ENCODE measurements around the gene NLE1.
"Not testable (repeated sequence)": the region's sequence is repeated elsewhere in the genome, so short reads cannot be mapped to it uniquely, and the experiment has no call there.

The NLE1 gene

DNA sequence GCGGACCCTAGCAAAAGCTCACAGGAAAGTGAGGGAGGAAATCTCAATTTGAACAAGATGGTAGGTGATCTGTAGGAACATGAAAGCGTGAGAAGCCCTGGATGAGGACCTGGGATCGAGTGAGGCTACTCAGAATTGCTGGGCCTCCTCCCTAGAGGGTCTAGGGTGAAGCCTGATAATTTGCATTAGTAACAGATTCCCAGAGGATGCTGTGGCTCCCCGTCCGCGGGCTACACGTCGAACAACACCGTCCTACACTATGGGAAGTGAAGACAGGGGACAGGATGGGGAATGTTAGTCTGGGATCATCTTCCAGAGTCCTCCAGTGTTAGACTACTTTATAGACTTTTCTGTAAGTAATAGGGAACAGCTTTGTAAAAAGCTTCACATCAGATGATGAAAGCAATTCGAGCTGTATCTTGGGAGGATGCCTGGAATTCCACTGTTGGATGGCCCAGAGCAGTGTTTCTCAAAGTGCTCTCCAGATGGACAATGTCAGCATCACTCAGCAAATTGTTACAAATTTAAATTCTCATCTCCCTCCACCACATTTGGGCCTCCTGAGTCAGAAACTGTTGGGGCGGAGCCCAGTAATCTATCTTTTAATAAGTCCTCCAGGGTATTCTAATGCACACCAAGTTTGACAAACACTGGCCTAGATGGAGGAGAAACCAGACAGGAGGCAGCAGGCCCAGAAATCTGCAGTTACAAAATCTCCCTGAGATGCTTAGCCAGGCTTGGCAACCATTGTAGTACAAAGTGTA, 14.2 kb downstream of the NLE1 start:
- no peak for DNase-seq

DNA sequence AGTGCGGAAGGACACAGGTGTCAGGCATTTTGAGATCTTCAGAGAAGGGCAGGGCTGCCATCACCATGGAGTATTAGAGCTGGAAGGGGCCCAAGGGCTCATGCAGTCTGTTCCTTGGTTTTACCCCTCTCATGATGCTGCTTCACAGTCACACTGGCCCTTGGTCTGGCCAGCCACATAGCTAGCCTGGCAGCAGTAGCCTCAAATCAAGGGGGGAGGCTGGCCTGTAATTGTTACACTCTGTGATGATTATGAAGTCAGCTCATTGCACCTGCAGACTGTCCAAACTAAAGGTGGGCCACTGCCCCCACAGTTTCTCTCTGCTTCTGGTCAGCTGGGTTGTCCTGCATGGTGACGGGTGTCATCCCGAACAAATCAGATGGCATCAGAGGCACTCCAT, 20.8 kb downstream of the NLE1 start, which contains the start of gene FNDC8:
Gene FNDC8, plus strand, starts transcription at position 301 of the 400 bp plus-strand sequence. Its CDS starts 79 bp downstream, at position 380.
- DNase-seq: no peak

DNA sequence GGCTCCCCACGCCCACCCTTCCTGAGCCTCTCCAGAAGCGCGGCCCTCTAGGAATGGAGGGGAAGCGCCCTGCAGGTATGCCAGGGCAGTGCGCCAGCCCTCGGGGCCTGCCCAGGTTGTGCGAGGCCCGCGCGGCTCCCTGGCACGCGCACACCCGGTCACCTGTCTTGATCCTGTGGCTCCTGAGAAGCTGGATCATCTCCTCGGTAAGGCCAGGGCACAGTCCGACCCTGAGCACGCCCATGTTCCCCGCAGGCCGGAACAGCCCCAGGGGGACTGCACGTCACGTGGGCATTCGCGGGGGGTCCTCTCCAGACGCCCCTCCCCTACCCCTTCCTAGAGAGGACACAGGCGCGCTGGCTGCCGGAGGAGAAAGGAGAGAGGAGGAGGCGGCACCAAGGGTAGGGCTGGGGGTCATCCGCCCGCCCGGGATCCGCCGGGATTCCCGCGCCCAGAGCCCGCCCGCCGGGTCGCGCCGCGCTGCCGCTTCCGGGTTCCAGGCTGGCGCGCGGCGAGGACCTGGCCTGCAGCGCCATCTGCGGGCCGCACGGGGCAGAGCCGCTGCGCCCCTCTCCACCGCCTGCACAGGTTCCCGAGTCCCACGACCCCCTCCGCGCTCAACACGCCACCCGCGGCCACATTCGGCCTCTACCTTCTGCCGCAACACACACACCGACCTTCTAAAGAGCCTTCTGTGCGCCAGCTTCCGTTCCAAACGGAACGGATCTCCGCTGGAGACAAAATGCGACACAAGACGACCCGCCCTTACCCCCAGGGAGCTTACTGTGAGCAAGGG, 22.5 kb downstream of the NLE1 start, which contains the start of gene RAD51D:
Gene RAD51D, minus strand, starts transcription at position 491 of the 796 bp plus-strand sequence. Its CDS starts 247 bp downstream, at position 244.
- peak; percentile 81 to 93 (median 90) for DNase-seq

DNA sequence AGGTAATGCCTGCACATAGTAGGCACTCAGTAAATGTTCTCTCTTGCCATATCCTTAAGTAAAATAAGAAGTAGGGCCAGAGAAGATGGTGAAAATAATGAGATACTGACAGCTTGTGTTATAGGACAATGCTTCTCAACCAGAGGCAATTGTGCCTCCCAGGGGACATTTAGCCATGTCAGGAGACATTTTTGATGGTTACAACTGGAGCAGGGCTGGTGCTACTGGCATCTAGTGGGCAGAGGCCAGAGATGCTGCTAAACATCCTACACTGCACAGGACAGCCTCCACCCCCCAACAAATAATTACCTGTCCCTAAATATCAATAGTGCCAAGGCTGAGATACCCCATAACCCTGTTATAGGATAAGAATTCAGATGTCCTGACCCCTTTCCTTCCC, 24.1 kb downstream of the NLE1 start:
- peak; percentile 46 to 62 (median 48) for DNase-seq

DNA sequence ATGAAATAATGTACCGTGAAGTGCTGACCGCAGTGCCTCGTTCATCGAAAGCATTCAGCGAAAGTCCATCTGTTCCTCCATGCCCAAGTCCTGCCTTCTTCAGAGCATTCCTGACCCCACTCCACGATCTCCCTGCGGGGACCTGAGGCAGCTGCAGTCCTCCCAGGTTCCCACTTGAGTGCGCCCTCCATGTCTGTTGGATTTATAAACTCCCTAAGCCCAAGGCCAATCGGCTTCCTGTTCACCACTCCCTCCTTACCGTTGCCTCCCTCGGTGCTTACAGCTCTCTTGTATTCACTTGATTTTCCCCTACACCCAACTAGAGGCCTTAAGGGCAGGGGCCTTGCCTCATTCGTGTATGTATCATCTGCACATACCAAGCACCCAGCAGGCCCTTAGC, 25.3 kb downstream of the NLE1 start:
- DNase-seq: no peak

DNA sequence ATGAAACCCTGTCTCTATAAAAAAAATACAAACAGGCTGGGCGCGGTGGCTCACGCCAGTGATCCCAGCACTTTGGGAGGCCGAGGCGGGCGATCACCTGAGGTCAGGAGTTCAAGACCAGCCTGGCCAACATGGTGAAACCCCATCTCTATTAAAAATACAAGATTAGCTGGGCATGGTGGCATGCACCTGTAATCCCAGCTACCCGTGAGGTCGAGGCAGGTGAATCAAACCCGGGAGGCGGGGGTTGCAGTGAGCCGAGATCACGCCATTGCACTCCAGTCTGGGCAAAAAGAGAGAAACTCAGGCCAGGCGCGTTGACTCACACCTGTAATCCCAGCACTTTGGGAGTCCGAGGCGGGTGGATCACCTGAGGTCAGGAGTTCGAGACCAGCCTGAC, 31.3 kb downstream of the NLE1 start:
- not testable (repeated sequence) for DNase-seq

DNA sequence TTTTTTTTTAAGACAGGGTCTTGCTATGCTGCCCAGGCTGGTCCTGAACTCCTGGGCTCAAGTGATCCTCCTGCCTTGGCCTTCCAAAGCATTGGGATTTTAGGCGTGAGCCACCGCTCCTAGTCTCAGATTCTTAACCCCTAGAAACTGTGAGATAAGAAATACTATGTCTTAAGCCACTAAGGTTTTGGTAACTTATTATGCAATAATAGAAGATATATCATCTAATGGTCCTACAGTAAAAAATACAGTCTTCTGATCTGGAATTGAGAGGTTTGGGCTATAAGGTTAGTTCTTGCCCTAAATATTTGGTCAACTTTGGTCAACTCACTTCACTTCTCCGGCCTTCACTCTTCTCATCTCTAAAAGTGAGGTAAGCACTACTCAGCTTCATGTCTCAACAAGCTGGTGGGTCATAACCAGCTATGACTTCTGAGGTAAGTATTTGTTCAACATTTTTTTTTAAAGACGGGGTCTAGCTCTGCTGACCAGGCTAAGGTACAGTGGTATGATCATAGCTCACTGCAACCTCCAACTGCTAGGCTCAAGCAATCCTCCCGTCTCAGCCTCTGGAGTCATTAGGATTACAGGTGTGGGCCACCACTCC, 37.2 kb downstream of the NLE1 start:
- DNase-seq: no peak

DNA sequence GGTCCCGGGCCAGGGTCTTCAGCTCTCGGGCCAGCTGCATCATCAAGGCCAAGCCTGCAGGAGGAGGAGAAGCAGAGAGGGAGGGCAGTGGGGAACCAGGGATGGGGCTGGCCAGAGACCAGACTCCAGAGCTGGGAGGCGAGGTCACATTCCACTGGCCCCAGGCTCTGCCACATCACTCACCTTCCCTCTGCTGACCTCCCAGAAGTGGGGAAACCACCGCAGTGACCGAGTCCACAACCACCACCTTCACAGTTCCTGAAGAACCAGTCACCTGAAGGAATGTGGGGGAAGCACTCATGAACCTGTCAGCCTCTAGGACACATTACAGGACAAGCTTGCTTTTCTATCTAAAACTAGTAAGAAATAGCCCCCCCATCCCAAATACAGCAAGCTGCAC, 38.8 kb downstream of the NLE1 start:
- no peak for DNase-seq

DNA sequence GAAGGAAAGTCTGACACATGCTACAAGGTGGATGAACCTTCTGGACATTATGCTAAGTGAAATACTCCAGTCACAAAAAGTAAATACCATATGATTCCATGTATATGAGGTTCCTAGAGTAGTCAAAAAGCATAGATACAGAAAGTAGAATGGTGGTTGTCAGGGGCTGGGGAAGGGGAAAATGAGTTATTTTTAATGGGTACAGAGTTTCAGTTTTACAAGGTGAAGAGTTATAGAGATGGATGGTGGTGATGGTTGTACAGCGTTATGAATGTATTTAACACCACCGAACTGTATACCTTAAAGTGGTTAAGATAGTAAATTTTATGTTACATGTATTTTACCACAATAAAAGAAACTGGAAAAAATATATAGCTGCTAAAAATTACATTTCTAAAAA, 40.4 kb downstream of the NLE1 start:
- DNase-seq: no peak

DNA sequence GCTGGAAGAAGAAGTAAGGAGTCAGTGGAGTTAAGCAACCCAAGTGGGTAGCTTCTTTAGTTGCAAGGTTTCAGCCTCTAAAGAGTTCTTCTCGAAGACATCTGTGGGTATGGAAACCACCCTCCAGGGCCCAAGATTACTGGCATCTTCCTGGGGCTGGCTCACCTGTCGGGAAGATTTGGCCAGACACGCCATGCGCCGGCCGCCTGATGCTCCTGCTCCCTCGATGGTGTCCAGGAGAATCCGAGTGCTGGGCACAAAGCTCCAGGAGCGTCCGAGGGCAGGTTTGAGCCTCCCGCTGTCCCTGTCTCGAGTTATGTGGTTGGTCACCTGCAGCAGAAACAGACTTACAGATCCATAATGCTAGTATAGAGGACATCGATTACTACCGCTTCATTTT, 41.1 kb downstream of the NLE1 start:
- no peak for DNase-seq

DNA sequence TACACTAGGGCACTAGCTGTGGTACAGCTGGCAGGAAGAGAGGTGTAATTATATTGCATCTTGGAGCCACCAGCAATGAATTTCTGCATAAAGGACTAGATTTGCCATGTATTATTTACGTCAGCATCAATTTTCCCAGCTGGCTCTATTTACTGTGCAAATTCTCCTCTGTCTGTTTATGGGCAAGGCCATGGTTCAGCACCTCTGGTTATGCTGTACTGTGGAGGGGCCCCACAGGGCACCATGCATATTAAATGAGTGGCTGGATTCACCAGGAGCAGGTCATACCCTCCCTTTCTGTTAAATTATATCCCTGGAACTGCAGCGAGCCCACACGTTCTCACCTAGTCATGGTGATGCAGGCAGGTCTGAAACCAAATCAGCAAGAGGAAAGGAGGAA, 42.2 kb downstream of the NLE1 start:
- no peak for DNase-seq

DNA sequence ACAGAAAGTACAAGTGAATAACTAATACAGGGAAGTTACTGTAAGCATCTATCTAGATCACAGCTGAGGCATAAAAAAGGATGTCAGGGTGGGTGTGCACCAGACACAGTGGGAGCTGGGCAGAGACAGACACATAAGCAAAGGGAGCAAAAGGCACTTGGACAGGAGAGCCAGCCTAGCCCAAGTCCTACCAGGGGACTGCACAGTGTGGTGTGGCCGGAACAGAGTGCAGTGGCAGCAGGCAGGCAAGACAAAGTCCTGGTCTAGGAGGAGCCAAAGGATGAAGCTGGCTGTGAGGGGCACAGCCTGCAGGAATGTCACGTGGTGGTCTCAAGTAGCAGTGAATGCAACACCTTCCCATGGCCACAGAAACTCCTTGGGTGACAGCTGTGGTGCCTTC, 44.3 kb downstream of the NLE1 start:
- DNase-seq: no peak

DNA sequence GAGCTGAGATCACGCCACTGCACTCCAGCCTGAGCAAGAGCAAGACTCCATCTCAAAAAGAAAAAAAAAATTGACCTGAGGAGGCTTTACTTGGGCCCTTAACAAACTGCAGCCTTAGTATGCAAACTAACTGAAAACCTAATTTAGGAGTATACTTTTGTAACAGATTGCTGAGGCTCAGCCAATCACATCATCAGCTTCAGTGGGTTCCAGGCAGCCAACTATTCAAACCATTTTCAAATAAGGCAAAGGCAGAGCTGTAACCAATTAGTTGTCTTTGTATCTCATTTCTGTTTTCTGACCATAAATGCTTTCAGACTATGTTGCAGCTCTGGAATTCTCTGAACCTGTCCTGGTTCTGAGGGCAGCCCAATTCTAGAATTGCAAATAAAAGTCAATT, 46.4 kb downstream of the NLE1 start:
- DNase-seq: no peak

DNA sequence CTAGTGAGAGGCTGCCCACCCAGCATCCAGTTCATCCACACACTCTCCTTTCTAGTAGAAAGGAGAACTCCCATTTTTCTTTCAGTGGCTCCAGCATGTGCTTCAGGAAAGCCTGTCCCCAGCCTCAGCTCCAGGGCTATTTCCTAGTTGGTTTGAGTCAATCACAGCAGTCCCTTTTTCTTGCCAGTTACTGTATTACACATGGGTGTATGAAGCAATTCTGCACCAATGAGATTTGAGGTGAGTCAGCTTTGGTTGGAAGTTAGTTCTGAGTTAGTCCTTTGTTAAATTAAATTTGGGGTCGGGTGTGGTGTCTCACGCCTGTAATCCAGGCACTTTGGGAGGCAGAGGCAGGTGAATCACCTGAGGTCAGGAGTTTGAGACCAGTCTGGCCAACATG, 47.2 kb downstream of the NLE1 start:
- DNase-seq: peak; percentile 58 to 82 (median 73)

DNA sequence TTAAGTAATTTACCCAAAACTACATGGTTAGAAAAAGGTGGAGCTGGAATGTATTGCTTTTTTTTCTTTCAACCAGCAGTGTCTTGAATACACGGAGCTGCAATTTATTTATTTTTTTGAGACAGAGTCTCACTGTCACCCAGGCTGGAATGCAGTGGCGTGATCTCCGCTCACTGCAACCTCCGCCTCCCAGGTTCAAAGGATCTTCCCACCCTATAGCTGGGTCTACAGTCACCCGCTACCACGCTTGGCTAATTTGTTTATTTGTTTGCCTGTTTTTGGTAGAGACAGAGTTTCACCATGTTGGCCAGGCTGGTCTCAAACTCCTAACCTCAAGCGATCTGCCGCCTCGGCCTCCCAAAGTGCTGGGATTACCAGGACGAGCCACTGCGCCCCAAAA, 51.4 kb downstream of the NLE1 start:
- not testable (repeated sequence) for DNase-seq

DNA sequence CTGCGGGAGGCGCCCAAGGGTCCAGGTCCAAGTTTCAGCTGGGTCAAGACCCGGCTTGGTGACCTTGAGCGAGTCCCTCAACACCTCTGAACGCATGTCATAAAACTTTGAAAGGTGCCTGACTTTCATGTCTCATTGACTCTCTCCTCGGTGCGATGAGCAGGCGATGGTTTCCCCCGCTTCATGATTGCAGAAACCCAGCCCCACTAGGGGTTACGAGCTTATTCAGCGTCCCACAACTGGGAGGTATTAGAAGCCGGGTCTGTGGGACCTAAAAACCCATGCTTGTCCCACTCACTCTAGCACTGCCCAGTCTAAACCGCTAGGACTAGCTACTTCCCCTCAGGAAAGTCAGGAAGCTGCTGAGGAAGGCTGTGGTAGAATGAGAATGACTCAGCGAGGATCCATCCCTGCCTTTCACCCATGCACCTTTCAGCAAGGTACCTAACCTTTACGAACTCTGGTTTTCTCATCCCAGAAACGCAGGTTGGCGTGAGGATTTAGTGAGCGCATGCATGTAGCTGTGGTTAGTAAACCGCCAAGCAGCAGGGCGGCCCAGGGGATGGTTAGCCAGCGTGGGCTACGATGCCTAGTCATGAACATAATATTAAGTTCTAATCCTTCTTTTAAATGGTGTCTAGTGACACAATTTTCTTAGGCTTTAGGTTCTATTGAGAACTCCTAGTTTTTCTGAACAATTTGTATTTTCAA, 52.4 kb downstream of the NLE1 start:
- peak; percentile 73 to 78 (median 78) for DNase-seq

DNA sequence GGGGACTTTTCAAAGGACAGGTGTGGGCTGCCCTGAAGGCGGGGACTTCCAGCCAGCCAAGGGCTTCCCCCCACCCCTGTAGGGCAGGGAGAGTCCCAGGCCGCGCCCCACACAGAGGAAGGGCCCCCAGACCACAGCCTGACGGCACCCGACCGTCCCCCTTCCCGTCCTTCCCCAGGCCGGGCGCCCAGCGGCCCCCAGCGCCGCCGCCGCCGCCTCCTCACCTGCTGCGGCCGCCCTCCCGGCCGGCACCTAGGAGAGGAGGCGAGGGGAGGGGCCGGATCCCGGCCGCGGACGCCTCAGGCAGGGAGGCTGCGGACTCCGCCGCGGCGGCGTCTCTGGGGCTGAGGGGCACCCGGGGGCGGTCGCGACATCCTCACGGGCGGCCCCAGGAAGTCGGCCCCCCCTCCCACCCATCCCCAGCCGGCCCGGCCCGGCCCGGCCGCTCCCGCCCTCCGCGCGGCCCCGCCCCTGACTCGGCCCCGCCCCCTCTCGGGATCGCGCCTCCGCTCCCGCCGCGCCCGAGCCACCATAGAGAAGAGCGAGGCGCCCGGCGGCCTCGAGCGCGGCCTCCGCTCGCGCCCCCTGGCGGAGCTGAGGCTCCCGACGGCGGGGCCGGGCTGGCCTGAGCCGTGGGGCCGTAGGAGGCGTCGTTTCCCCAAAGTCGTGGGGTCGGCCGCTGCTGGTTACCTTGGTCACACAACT, 53.1 kb downstream of the NLE1 start:
- peak; percentile 92 to 98 (median 97) for DNase-seq

DNA sequence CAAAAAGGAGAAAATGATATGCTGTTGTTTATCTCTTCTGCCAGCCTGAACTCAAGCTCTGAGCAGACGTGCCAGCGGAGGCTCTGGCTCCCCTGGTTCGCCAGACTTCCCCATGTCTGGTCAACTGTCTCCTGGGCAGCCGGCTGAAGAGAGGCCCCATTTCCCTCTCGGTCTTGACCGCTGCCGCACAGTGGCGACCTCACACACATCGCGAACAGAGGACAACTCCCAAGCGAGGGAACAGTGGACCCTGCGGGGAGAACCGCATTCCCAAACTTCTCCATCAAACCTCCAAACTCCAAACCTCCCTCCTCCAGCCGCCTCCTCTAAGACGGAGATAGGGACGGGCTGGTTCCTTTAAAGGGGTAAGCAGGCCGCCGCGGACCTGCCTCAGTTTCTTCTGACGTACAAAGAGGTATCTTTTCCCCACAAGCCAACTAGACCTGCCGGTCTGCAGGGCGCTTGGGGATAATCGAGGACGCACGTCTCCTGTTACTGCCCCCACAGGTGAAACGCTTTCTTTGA, 53.7 kb downstream of the NLE1 start:
- DNase-seq: peak; percentile 62 to 70 (median 68)

DNA sequence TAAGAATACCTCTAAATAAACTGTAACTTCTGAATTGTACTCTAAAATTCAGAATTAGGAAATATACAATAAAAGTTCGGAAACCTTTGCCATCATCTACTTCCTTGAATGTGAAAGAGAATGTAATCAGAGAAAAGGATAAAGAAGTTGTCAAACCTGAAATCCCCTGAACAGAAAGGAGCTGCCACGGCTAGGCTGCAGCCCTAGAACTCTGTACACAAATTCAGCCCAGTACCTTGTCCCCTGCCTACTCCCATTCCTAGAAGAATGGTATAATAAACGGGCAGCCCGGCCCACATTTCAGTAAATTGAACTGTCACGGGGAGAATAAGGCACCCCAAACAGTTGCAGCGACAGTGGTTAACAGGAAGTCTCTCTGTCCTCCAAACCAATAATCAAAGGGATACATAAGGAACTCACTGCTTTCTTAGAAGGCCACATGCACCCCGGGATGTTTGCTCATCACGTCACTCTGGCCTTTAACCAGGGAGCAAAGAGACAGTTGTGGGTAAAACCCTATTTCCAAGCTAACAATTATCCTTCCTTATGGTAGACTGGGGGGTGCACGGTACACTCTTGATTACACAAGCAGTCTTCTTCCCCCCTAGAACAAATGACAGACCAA, 54.3 kb downstream of the NLE1 start:
- DNase-seq: peak; percentile 73 to 81 (median 74)

DNA sequence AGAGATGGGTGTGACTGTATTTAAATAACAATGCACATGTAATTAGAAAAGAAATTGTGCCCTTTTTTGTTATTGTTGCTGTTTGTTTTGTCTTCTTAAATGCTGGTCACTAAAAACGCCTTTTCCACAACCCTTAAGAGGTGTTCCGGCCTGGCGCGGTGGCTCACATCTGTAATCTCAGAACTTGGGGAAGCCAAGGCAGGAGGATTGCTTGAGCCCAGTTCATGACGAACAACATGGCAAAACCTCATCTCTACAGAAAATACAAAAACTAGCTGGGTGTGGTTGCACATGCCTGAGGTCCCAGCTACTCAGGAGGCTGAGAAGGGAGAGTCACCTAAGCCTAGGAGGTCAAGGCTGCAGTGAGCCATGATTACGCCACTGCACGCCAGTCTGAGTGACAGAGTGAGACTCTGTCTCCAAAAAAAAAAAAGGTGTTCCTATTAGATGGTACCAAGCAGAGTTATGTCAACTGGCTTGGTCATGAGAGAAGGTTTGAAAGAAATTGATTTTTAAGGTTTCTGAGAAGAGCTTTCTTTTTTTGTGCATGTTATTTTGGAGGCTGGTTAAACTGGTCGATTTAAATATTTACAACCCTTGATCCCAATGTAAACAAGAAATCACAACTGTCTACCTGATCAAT, 55.1 kb downstream of the NLE1 start:
- peak in 1 of 3 donors; percentile 27 for DNase-seq

DNA sequence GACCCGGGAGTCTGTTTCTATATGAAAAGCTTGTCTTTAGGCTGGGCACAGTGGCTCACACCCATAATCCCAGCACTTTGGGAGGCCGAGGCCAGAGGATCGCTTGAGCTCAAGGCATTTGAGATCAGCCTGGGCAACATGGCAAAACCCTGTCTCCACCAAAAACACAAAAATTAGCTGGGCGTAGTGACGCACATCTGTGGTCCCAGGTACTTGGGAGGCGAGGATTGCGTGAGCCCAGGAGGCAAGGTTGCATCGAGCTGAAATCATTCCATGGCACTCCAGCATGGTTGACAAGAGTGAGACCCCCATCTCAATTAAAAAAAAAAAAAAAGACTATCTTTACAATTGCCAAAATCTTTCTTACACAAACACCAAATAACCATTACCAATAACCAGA, 55.9 kb downstream of the NLE1 start:
- no peak for DNase-seq

Measured in suppressor macrophage treated with lipopolysaccharide for 1 hour (primary cell).